HCT116 (cell line): ENCODE data around the gene RNF146. TPM values are rescaled to one million over a fixed set of nuclear protein-coding genes. Genes with fewer than 3 reads are reported as not detected.
"Not testable (repeated sequence)": the region's sequence is repeated elsewhere in the genome, so short reads cannot be mapped to it uniquely, and the experiment has no call there.

Source experiments
- ATAC-seq: fragments of 200-7000 bp; cut with Tn5 transposase; 2 replicates; pipeline ENCODE4 v1.9.1; 2020; ENCODE audit warnings: mild to moderate bottlenecking, moderate library complexity
- BruUV-seq: library from RNA; stranded (reverse); fragments of 400-500 nt; replicated peaks from 2 replicates; lab custom pipeline; 2021; lab: Mats Ljungman, UMichigan
- CTCF ChIA-PET: fragments of 300-600 bp; sonication (Branson Sonifier 250); formaldehyde crosslinking; loops from one replicate; lab custom pipeline; 2021; ENCODE audit warnings: antibody characterized with exemption; lab: Charles Lee
- POLR2A ChIA-PET: fragments of 300-600, 350-600 bp; sonication (Branson Sonifier 250); formaldehyde crosslinking; loops from one replicate; lab custom pipeline; 2021; ENCODE audit warnings: antibody characterized with exemption; lab: Charles Lee
- RAD21 ChIA-PET, 2 experiments: fragments of 300-600 bp; sonication (Branson Sonifier 250); formaldehyde crosslinking; loops; one replicate each; lab custom pipeline; 2023; ENCODE audit warnings: low total read pairs in 2 of 2; ENCODE audit not compliant: uncharacterized antibody in 2 of 2, unreplicated experiment in 2 of 2, low non-redundant PET in 1 of 2; lab: Charles Lee
- DNase-seq: peaks from one replicate; pipeline ENCODE4 v3.0.0-alpha.2; 2010; ENCODE audit warnings: low read depth, low spot score
- H2AFZ ChIP-seq: fragments of 200-600 bp; shearing (Covaris generic), sonication (generic); 2 replicates; pipeline ENCODE4 v1.6.1; 2017; ENCODE audit warnings: low read depth, mixed run types, mixed read lengths, antibody characterized with exemption, low read length; ENCODE audit not compliant: poor library complexity, severe bottlenecking
- H3K27ac ChIP-seq: 2 replicates; pipeline ENCODE4 v1.5.1; 2012; ENCODE audit warnings: low read depth, low read length
- H3K27me3 ChIP-seq: fragments of 200-600 bp; sonication (generic); 2 replicates; pipeline ENCODE4 v1.6.1; 2016; ENCODE audit warnings: mixed run types, low read length, mixed read lengths; ENCODE audit not compliant: insufficient read depth
- H3K36me3 ChIP-seq, 2 experiments: fragments of 200-500 bp in 1 of 2; fragments of 200-600 bp in 1 of 2; sonication (Bioruptor generic) in 1 of 2; sonication (generic) in 1 of 2; 2 replicates each; pipeline versions ENCODE4 v1.5.1 to v1.6.1; 2014 to 2016; ENCODE audit warnings: low read length in 2 of 2, inconsistent platforms in 1 of 2, mixed read lengths in 1 of 2, mixed run types in 1 of 2; ENCODE audit not compliant: insufficient read depth in 2 of 2, control insufficient read depth in 1 of 2
- H3K4me1 ChIP-seq, 2 experiments: fragments of 200-600 bp in 1 of 2; sonication (generic) in 1 of 2; 2 replicates each; pipeline versions ENCODE4 v1.5.1 to v1.6.1; 2012 to 2017; ENCODE audit warnings: low read length in 2 of 2, inconsistent platforms in 1 of 2, mild to moderate bottlenecking in 1 of 2, mixed read lengths in 1 of 2, mixed run types in 1 of 2, moderate library complexity in 1 of 2; ENCODE audit not compliant: insufficient read depth in 2 of 2, control insufficient read depth in 1 of 2
- H3K4me2 ChIP-seq: fragments of 200-600 bp; sonication (generic); 2 replicates; pipeline ENCODE4 v1.6.1; 2017; ENCODE audit warnings: mixed run types, low read length, mixed read lengths
- H3K4me3 ChIP-seq, 2 experiments: fragments of 200-600 bp in 1 of 2; sonication (generic) in 1 of 2; replicated peaks in 1 of 2; 2 replicates each; pipeline ENCODE4 v1.5.1; 2011 to 2016; ENCODE audit warnings: low read length in 2 of 2, control low read depth in 1 of 2, low read depth in 1 of 2, mild to moderate bottlenecking in 1 of 2, mixed read lengths in 1 of 2, mixed run types in 1 of 2
- H3K79me2 ChIP-seq: fragments of 200-600 bp; sonication (generic); 2 replicates; pipeline ENCODE4 v1.6.1; 2017; ENCODE audit warnings: mild to moderate bottlenecking, mixed run types, low read length, moderate library complexity, mixed read lengths; ENCODE audit not compliant: insufficient read depth
- H3K9ac ChIP-seq: fragments of 200-600 bp; sonication (generic); 2 replicates; pipeline ENCODE4 v1.6.1; 2016; ENCODE audit warnings: low read length, mixed read lengths
- H3K9me2 ChIP-seq: fragments of 200-600 bp; sonication (generic), shearing (Covaris generic); 2 replicates; pipeline ENCODE4 v1.6.1; 2017; ENCODE audit warnings: mixed run types, mild to moderate bottlenecking, moderate library complexity; ENCODE audit not compliant: insufficient read depth
- H3K9me3 ChIP-seq, 2 experiments: fragments of 200-500 bp in 1 of 2; fragments of 200-600 bp in 1 of 2; sonication (Bioruptor generic) in 1 of 2; sonication (generic) in 1 of 2; 2 replicates each; pipeline ENCODE4 v1.6.1; 2014 to 2017; ENCODE audit warnings: low read length in 2 of 2, mixed read lengths in 2 of 2, inconsistent platforms in 1 of 2, low read depth in 1 of 2, mild to moderate bottlenecking in 1 of 2, mixed run types in 1 of 2, moderate library complexity in 1 of 2; ENCODE audit not compliant: control insufficient read depth in 1 of 2, insufficient read depth in 1 of 2
- H4K20me1 ChIP-seq: fragments of 200-600 bp; sonication (generic), shearing (Covaris generic); 2 replicates; pipeline ENCODE4 v1.6.1; 2017; ENCODE audit warnings: mixed run types, mild to moderate bottlenecking, moderate library complexity; ENCODE audit not compliant: insufficient read depth
- ELF1 ChIP-seq: IDR thresholded peaks from 2 replicates; pipeline ENCODE4 v1.6.1; 2012; ENCODE audit warnings: low read depth, borderline replicate concordance
- EZH2 ChIP-seq: fragments of 200-600 bp; sonication (generic); IDR thresholded peaks from 2 replicates; pipeline ENCODE4 v1.6.1; 2017; ENCODE audit warnings: antibody characterized with exemption, mixed run types
- RAD21 ChIP-seq: IDR thresholded peaks from 2 replicates; pipeline ENCODE4 v1.6.1; 2012; ENCODE audit warnings: low read depth, mild to moderate bottlenecking
- TCF7L2 ChIP-seq: IDR thresholded peaks from 2 replicates; pipeline ENCODE4 v1.7.0; 2011; ENCODE audit warnings: borderline replicate concordance, inconsistent platforms; ENCODE audit not compliant: insufficient read depth, insufficient read length; ENCODE audit errors: extremely low read depth
- ZBTB33 ChIP-seq: IDR thresholded peaks from 2 replicates; pipeline ENCODE4 v1.6.1; 2011; ENCODE audit warnings: mild to moderate bottlenecking, low read length, moderate library complexity; ENCODE audit not compliant: insufficient replicate concordance; ENCODE audit errors: extremely low read depth
- intact Hi-C: fragments of 100-400 bp; cut with micrococcal nuclease; formaldehyde crosslinking; loops from 2 replicates; pipeline ENCODE4 v1.10.0; 2022
- total RNA-seq: library from RNA; stranded (reverse); gene quantifications from one replicate; pipeline ENCODE4 v1.2.1, GENCODE V29; 2021; ENCODE audit not compliant: unreplicated experiment
- TF ChIP-seq, protein P1 (sequence below), 3 experiments: fragments of 200-600 bp in 1 of 3; sonication (generic) in 1 of 3; IDR thresholded peaks in 2 of 3; conservative IDR thresholded peaks in 1 of 3; 2 replicates each; pipeline ENCODE4 v1.5.1; 2012 to 2017; ENCODE audit warnings: low read depth in 2 of 3, low read length in 2 of 3, antibody characterized with exemption in 1 of 3, borderline replicate concordance in 1 of 3, control low read depth in 1 of 3, mild to moderate bottlenecking in 1 of 3, mixed read lengths in 1 of 3, mixed run types in 1 of 3, moderate library complexity in 1 of 3; ENCODE audit not compliant: insufficient read depth in 1 of 3

Gene RNF146
- total RNA-seq, 1 experiment from 2014 or later = 17.6 TPM

- POLR2A ChIA-PET = no interaction called here
- H3K9me3 ChIP-seq = no peaks in the 10 kb centered on the region
- no peak for TF ChIP-seq EZH2
- TF ChIP-seq ELF1 = no peak
- no peak for TF ChIP-seq TCF7L2
- TF ChIP-seq, protein P1, sequence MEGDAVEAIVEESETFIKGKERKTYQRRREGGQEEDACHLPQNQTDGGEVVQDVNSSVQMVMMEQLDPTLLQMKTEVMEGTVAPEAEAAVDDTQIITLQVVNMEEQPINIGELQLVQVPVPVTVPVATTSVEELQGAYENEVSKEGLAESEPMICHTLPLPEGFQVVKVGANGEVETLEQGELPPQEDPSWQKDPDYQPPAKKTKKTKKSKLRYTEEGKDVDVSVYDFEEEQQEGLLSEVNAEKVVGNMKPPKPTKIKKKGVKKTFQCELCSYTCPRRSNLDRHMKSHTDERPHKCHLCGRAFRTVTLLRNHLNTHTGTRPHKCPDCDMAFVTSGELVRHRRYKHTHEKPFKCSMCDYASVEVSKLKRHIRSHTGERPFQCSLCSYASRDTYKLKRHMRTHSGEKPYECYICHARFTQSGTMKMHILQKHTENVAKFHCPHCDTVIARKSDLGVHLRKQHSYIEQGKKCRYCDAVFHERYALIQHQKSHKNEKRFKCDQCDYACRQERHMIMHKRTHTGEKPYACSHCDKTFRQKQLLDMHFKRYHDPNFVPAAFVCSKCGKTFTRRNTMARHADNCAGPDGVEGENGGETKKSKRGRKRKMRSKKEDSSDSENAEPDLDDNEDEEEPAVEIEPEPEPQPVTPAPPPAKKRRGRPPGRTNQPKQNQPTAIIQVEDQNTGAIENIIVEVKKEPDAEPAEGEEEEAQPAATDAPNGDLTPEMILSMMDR (IDR thresholded peaks at IDR 0.05 in 2 of 3, conservative IDR thresholded peaks at IDR 0.05 in 1 of 3; ENCODE audit: borderline replicate concordance in 1 of 3, insufficient read depth in 1 of 3, low read depth in 2 of 3, low read length in 2 of 3) = no peak
- TF ChIP-seq ZBTB33 = no peak
- no peak for TF ChIP-seq RAD21
- H3K9ac ChIP-seq = no peak overlapping the region
- BruUV-seq = no TSS peak
- ATAC-seq (no peak), DNase-seq (no peak)
- no peak overlapping the region for H2AFZ ChIP-seq
- H3K4me1 ChIP-seq = no peaks in the 10 kb centered on the region
- intact Hi-C loops = no loop called here
- CTCF ChIA-PET = no interaction called here
- H3K27ac ChIP-seq = no peak overlapping the region
- no peak overlapping the region for H3K4me2 ChIP-seq
- H3K4me3 ChIP-seq = no peak overlapping the region
- no peaks in the 10 kb centered on the region for H3K27me3 ChIP-seq
- no peaks in the 10 kb centered on the region for H4K20me1 ChIP-seq
- H3K9me2 ChIP-seq = no peaks in the 10 kb centered on the region
- peaks cover 13 to 15% of the 10 kb centered on the region in 2 experiments; a peak in 3 of 4 replicates for H3K36me3 ChIP-seq
- RAD21 ChIA-PET = no interaction called here
- peaks cover 20% of the 10 kb centered on the region for H3K79me2 ChIP-seq
These were observed 61.5 kb downstream of the RNF146 start for GRCh38 chr6:127328043-127328609.

DNA sequence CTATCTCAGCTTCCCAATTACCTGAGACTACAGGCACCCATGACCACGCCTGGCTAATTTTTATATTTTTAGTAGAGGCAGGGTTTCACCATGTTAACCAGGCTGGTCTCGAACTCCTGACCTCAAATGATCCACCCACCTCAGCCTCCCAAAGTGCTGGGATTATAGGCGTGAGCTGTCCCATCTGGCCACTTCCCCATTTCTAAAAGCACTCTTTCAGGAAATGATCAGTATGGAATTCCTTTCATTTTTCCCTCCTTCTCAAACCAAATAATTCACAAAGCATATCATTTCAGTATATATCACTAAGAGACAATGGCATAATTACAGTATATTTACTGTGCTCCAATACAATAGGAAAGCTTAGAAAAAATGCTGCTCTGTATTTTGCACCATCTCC lies 64.6 kb downstream of the RNF146 start:
- Histone ChIP-seq H3K36me3 (peaks cover 7 to 12% of the 10 kb centered on the region in 2 experiments; a peak in 2 of 4 replicates), H3K79me2 (peaks cover 52% of the 10 kb centered on the region)
- H3K4me3 ChIP-seq, H2AFZ ChIP-seq, H4K20me1 ChIP-seq, H3K9me2 ChIP-seq, H3K9ac ChIP-seq, H3K27ac ChIP-seq, H3K27me3 ChIP-seq, H3K4me2 ChIP-seq, RAD21 ChIA-PET, DNase-seq, ATAC-seq, H3K9me3 ChIP-seq, BruUV-seq, POLR2A ChIA-PET, H3K4me1 ChIP-seq, CTCF ChIA-PET, intact Hi-C loops: not testable (repeated sequence)
